Measurements from ENCODE around the gene SFT2D3. TPM values are rescaled to one million over a fixed set of nuclear protein-coding genes. Genes with fewer than 3 reads are reported as not detected.

The SFT2D3 gene
- total RNA-seq, 1 donor, result 7.0 TPM

GRCh38 chr2:127655209-127656073 lies 45.9 kb upstream of the SFT2D3 start:
- TF ChIP-seq CTCF (IDR thresholded peaks at IDR 0.05; ENCODE audit: insufficient read depth, low read length), result no peak
- H3K4me3 ChIP-seq (ENCODE audit: low read depth, low read length), result no peak overlapping the region
- no peak for DNase-seq (ENCODE audit: low read depth)

- no peak for TF ChIP-seq CTCF (IDR thresholded peaks at IDR 0.05; ENCODE audit: insufficient read depth, low read length)
- H3K4me3 ChIP-seq (ENCODE audit: low read depth, low read length), result no peak overlapping the region
- no peak for DNase-seq (ENCODE audit: low read depth)
Observed at GRCh38 chr2:127656569-127657231, 44.6 kb upstream of the SFT2D3 start.

GRCh38 chr2:127657232-127657595 lies 44.1 kb upstream of the SFT2D3 start:
- no peak for TF ChIP-seq CTCF (IDR thresholded peaks at IDR 0.05; ENCODE audit: insufficient read depth, low read length)
- DNase-seq (ENCODE audit: low read depth), result no peak
- no peak overlapping the region for H3K4me3 ChIP-seq (ENCODE audit: low read depth, low read length)

GRCh38 chr2:127658146-127658545 lies 43.2 kb upstream of the SFT2D3 start:
- TF ChIP-seq CTCF (IDR thresholded peaks at IDR 0.05; ENCODE audit: insufficient read depth, low read length), result no peak

GRCh38 chr2:127658641-127659407 lies 42.5 kb upstream of the SFT2D3 start:
- no peak for DNase-seq (ENCODE audit: low read depth)
- no peak overlapping the region for H3K4me3 ChIP-seq (ENCODE audit: low read depth, low read length)
- no peak for TF ChIP-seq CTCF (IDR thresholded peaks at IDR 0.05; ENCODE audit: insufficient read depth, low read length)

More at GRCh38 chr2:127658146-127658545, 43.2 kb upstream of the SFT2D3 start:
- no peak for DNase-seq (ENCODE audit: low read depth)
- H3K4me3 ChIP-seq (ENCODE audit: low read depth, low read length), result no peak overlapping the region

GRCh38 chr2:127659408-127660290 lies 41.6 kb upstream of the SFT2D3 start:
- TF ChIP-seq CTCF (IDR thresholded peaks at IDR 0.05; ENCODE audit: insufficient read depth, low read length), result no peak
- H3K4me3 ChIP-seq (ENCODE audit: low read depth, low read length), result no peak overlapping the region
- no peak for DNase-seq (ENCODE audit: low read depth)

Data from fibroblast of the aortic adventitia (primary cell).